Measurements from ENCODE around the gene RAB13.

DNA sequence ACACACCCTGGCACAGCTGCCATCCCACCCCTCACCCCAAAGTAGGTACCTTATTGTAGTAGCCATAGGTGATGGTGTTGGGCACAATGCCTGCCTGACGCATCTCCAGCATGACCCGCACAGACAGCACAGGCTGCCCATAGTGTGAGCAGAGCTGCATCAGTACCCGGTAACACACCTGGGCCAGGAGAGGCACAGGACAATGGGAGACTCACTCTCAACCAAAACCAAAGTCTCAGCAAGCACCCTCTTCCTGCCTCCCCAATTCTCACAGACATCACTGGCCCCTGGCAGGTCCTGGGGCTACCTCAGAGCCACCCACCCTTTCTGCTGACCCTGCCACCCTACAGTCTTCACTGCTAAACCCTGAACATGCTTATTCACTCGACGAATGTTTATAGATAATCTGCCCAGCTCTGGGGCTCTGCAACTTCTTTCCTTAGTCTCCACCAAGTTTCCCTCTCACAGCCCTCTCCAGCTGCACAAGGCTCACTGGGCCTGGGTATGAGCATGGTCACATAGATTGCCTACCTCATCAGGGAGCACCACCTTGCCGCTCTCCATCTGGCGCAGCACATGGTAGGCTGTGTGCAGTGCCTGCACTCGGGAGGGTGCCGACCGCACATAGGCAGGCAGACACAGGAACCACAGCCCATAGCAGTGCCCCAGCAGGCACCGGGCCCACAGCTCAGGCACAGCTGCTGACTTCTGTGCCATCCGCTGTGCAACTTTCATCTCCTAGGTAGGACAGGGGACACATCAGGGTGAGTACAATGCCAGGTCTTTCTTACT is 49.9 kb downstream of the RAB13 start:
- TF ChIP-seq, protein P1, sequence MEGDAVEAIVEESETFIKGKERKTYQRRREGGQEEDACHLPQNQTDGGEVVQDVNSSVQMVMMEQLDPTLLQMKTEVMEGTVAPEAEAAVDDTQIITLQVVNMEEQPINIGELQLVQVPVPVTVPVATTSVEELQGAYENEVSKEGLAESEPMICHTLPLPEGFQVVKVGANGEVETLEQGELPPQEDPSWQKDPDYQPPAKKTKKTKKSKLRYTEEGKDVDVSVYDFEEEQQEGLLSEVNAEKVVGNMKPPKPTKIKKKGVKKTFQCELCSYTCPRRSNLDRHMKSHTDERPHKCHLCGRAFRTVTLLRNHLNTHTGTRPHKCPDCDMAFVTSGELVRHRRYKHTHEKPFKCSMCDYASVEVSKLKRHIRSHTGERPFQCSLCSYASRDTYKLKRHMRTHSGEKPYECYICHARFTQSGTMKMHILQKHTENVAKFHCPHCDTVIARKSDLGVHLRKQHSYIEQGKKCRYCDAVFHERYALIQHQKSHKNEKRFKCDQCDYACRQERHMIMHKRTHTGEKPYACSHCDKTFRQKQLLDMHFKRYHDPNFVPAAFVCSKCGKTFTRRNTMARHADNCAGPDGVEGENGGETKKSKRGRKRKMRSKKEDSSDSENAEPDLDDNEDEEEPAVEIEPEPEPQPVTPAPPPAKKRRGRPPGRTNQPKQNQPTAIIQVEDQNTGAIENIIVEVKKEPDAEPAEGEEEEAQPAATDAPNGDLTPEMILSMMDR (IDR thresholded peaks at IDR 0.05) = no peak
- TF ChIP-seq MXI1 (IDR thresholded peaks at IDR 0.05; ENCODE audit: low read depth, low read length) = no peak
